Gastrocnemius medialis (tissue), 4 donors: Measurements from ENCODE around the gene SLC5A7. TPM values are rescaled to one million over a fixed set of nuclear protein-coding genes. Genes with fewer than 3 reads are reported as not detected.

Experiments
- ATAC-seq, 2 donors: fragments of 150-250 bp; one replicate each; pipeline ENCODE4 v1.9.1; 2016
- DNase-seq, 2 donors: peaks; one replicate each; pipeline ENCODE4 v3.0.0-alpha.2; 2019
- H3K27ac ChIP-seq, 4 donors: fragments of 200-600 bp; sonication (generic); 1 replicate in 1 of 4; 2 replicates in 3 of 4; pipeline ENCODE4 v1.5.1; 2016 to 2018; ENCODE audit warnings: mild to moderate bottlenecking in 2 of 4, moderate library complexity in 1 of 4
- H3K27me3 ChIP-seq, 3 donors: fragments of 200-600 bp; sonication (generic) in 2 of 3; 1 replicate in 1 of 3; 2 replicates in 2 of 3; pipeline versions ENCODE4 v1.5.1 to v1.6.0; 2016 to 2019; ENCODE audit warnings: mild to moderate bottlenecking in 1 of 3, moderate library complexity in 1 of 3
- H3K36me3 ChIP-seq, 2 donors: fragments of 200-600 bp; sonication (generic) in 1 of 2; one replicate each; pipeline ENCODE4 v1.5.1; 2017 to 2018
- H3K4me1 ChIP-seq, 2 donors: fragments of 200-600 bp; sonication (generic) in 1 of 2; one replicate each; pipeline ENCODE4 v1.5.1; 2016 to 2017; ENCODE audit warnings: mild to moderate bottlenecking in 2 of 2
- H3K4me3 ChIP-seq, 4 donors: fragments of 200-600 bp; sonication (generic) in 3 of 4; 1 replicate in 1 of 4; 2 replicates in 3 of 4; pipeline ENCODE4 v1.5.1; 2016 to 2019; ENCODE audit warnings: mild to moderate bottlenecking in 2 of 4
- H3K9me3 ChIP-seq, 3 donors: fragments of 200-600 bp; sonication (generic) in 2 of 3; 1 replicate in 1 of 3; 2 replicates in 2 of 3; pipeline ENCODE4 v1.5.1; 2016 to 2019
- CTCF ChIP-seq, 5 experiments: fragments of 450-650 bp in 3 of 5; fragments of 200-600 bp in 2 of 5; sonication (generic) in 2 of 5; IDR thresholded peaks in 4 of 5; conservative IDR thresholded peaks in 1 of 5; 1 replicate in 4 of 5; 2 replicates in 1 of 5; pipeline ENCODE4 v1.5.1; 2016 to 2019; ENCODE audit warnings: antibody characterized with exemption in 5 of 5, mild to moderate bottlenecking in 3 of 5, moderate library complexity in 3 of 5
- POLR2A ChIP-seq, 2 donors: fragments of 450-650 bp; IDR thresholded peaks; one replicate each; pipeline ENCODE4 v1.6.1; 2017; ENCODE audit warnings: antibody characterized with exemption in 2 of 2, mild to moderate bottlenecking in 2 of 2, moderate library complexity in 2 of 2
- in situ Hi-C, 4 donors: fragments of 200-750 bp; cut with MboI; loops; one replicate each; pipeline versions ENCODE4 v1.15.0 to v1.8.0; 2017; ENCODE audit warnings: low sequenced_read_pairs in 4 of 4
- intact Hi-C: fragments of 100-400 bp; cut with DNase I; formaldehyde crosslinking; loops from one replicate; pipeline ENCODE4 v1.15.1; 2023; ENCODE audit warnings: low total_unique reads
- total RNA-seq, 4 donors: library from RNA; depleted of rRNA; stranded (reverse); fragments of >200 nt; gene quantifications; one replicate each; pipeline versions ENCODE4 v1.1.0 to v1.2.3, GENCODE V29; 2016

Gene SLC5A7
- total RNA-seq, 4 donors from 2014 or later, result 0.04 TPM; not detected in 3

GRCh38 chr2:108058576-108059137 is 72.3 kb downstream of the SLC5A7 start:
- Histone ChIP-seq H3K4me3 (no peak overlapping the region), H3K9me3 (no peaks in the 10 kb centered on the region), H3K27ac (no peak overlapping the region), H3K4me1 (no peaks in the 10 kb centered on the region), H3K27me3 (no peaks in the 10 kb centered on the region), H3K36me3 (no peaks in the 10 kb centered on the region)
- TF ChIP-seq POLR2A (IDR thresholded peaks at IDR 0.05) (no peak), CTCF (IDR thresholded peaks at IDR 0.05 in 4 of 5, conservative IDR thresholded peaks at IDR 0.05 in 1 of 5) (no peak)
- ATAC-seq (no peak), DNase-seq (no peak)
- in situ Hi-C loops, result no loop called here
- intact Hi-C loops, result no loop called here

- Histone ChIP-seq H3K9me3 (no peaks in the 10 kb centered on the region), H3K27ac (no peak overlapping the region), H3K4me3 (no peak overlapping the region), H3K4me1 (no peaks in the 10 kb centered on the region), H3K27me3 (no peaks in the 10 kb centered on the region), H3K36me3 (no peaks in the 10 kb centered on the region)
- intact Hi-C loops, result no loop called here
- TF ChIP-seq CTCF (IDR thresholded peaks at IDR 0.05 in 4 of 5, conservative IDR thresholded peaks at IDR 0.05 in 1 of 5) (no peak), POLR2A (IDR thresholded peaks at IDR 0.05) (no peak)
- ATAC-seq (no peak), DNase-seq (no peak)
- in situ Hi-C loops, result no loop called here
These were observed 75.2 kb downstream of the SLC5A7 start for GRCh38 chr2:108061439-108062042.

Other genes starting within 250 kb of the SLC5A7 start
- gene RGPD4, start 159.6 kb upstream of the SLC5A7 start, total RNA-seq, result under 1 TPM in 1 of 4 donors, not detected in 3; 0.04 TPM